Right kidney (tissue), 1 donor: Measurements from ENCODE around the gene ZC3H12D.

Experiments used
- DNase-seq: peaks from one replicate; pipeline ENCODE4 v3.0.0-alpha.2; 2016

ZC3H12D gene

GRCh38 chr6:149443411-149444181 is 41.2 kb downstream of the ZC3H12D start:
- no peak for DNase-seq

DNA sequence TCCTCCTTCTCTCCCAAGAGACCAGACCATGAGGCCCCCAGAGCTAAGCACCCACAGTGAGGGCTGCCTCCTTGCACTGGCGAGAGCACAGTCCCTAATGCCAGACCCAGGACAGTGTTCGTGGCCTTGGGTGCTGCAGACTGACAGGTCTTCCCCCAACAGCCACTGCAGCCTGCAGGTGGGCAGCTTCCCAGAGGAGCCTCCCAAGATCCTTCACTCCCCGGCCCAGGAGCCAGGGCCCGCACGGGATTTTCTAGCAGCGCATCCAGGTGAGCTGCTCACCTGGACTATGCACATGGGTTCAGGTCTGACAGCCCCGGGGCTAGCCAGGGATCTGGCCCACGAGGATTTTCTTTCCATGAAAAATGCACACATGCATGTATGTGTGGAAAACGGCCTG is 43.1 kb downstream of the ZC3H12D start:
- no peak for DNase-seq

GRCh38 chr6:149440735-149441671 is 43.8 kb downstream of the ZC3H12D start:
- no peak for DNase-seq

DNA sequence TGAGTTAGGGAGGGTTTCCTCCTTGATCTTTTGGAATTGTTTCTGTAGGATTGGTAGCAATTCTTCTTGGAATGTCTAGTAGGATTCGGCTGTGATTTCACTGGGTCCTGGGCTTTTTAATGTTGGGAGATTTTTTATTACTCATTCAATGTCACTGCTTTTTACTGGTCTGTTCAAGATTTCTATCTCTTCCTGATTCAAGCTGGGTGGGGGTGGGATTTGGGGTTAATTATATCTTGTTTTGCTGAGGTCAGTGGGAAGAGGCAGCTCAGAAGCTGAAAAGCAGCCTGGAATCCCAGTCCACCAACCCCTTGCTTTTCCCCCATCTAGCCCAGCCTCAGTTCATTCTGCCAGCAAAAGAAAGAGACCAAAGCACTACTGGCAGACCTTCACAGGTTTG is 45.2 kb downstream of the ZC3H12D start:
- no peak for DNase-seq

DNA sequence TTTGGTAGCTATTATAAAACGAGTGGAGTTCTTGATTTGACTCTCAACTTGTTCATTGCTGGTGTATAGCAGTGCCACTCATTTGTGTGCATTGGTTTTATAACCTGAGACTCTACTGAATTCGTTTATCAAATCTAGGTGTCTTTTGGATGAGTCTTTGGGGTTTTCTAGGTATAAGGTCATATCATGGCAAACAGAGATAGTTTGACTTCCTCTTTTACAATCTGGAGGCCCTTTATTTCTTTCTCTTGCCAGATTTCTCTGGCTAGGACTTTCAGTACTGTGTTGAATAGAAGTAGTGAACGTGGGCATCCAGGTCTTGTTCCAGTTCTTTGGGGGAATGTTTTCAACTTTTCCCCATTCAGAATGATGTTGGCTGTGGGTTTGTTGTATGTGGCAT is 46.0 kb downstream of the ZC3H12D start:
- DNase-seq: no peak

GRCh38 chr6:149437212-149437611 is 47.6 kb downstream of the ZC3H12D start:
- no peak for DNase-seq

- no peak for DNase-seq
Observed at GRCh38 chr6:149436647-149437046, 48.2 kb downstream of the ZC3H12D start.

DNA sequence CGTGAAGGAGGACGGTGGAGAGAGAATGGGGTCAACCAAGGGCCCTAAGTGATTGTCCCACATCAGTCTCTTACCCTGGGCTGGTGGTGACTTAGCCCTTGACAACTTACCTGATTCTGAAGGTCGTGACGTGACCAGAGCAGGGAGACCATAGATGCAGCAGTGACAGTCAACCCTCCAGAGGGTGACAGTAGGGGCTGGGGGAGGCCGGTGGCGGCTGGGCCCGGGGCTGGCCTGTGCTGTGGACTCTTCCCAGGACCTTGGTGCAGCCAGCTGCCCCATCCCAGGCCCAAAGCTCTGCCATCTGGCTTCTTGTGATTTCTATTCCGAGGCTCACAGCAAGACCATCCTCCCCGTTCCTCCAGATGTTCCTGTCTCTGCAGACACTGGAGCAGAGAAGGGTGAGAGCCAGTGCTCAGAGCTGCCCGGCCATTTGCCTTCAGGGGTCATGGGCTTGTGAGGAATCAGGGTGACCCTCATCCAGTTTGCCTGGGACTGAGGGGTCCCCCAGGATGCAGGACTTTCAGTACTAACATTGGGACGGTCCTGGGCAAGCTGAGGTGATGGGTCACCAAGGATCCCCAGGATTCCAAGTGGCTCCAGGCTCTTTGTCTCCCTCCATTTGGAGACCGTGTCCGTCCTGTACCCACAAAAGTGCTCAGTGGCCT is 48.8 kb downstream of the ZC3H12D start:
- DNase-seq: no peak

DNA sequence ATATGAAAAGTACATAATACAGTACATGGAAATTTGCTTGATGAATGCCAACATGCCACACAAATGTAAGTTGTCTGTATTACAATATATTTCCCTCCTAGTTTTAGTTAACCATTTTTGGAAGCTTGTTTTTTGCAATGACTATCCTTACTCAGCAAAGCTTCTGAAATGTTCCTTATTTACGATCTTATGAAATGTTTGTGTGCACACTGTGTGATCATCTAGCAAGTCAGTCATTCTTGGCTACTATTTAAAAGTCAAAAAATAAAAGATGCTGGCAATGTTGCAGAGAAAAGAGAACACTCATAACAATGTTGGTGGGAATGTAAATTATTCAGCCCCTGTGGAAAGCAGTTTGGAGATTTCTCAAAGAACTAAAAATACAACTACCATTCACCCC is 50.9 kb downstream of the ZC3H12D start:
- DNase-seq: no peak

GRCh38 chr6:149433405-149433804 is 51.4 kb downstream of the ZC3H12D start:
- no peak for DNase-seq

- peak; percentile 78 for DNase-seq
Observed at GRCh38 chr6:149431905-149432775, 52.7 kb downstream of the ZC3H12D start.

GRCh38 chr6:149429427-149430360 is 55.1 kb downstream of the ZC3H12D start:
- no peak for DNase-seq

GRCh38 chr6:149428606-149429005 is 56.2 kb downstream of the ZC3H12D start:
- no peak for DNase-seq

DNA sequence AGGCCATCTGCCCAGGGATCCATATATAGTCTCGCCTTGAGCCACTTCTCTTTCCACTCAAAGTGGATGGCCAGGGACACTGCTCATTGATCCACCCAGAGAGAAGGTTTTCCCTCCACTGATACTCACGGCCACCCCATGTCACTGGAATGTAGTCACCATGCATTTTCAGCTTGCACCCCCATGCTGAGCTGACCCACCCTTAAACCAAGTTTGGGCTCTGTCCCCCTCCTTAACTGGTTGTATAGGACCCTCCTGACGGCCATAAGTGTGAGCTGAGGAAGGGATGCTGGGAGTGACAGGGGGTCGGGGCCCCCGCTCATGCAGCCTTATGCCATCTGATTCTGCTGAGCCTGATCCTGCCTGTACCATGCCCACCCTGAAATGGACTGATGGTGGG is 59.1 kb downstream of the ZC3H12D start:
- DNase-seq: no peak

DNA sequence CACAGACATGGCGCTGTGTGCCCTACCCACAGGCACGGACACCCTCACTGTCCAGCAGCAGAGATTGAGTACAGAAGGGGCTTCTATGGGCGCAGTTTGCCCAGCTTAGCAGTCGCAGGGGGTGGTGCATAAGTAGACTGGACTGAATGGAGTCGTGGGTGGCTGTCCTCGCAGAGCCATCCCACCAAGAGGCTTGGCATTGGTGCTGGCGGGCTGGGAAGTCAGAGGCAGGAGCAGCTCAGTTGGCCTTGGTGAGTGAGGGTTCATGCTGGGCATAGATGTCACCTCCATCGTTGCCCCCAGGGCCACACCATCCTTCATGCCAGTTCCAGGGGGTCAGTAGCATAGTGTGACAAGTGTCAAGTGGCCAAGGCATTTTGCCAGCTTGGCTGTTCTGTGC is 59.6 kb downstream of the ZC3H12D start:
- DNase-seq: no peak

GRCh38 chr6:149423964-149424440 is 60.8 kb downstream of the ZC3H12D start:
- DNase-seq: peak; percentile 16

GRCh38 chr6:149422581-149422980 is 62.2 kb downstream of the ZC3H12D start:
- no peak for DNase-seq

- no peak for DNase-seq
Observed at GRCh38 chr6:149421132-149421531, 63.7 kb downstream of the ZC3H12D start.

DNA sequence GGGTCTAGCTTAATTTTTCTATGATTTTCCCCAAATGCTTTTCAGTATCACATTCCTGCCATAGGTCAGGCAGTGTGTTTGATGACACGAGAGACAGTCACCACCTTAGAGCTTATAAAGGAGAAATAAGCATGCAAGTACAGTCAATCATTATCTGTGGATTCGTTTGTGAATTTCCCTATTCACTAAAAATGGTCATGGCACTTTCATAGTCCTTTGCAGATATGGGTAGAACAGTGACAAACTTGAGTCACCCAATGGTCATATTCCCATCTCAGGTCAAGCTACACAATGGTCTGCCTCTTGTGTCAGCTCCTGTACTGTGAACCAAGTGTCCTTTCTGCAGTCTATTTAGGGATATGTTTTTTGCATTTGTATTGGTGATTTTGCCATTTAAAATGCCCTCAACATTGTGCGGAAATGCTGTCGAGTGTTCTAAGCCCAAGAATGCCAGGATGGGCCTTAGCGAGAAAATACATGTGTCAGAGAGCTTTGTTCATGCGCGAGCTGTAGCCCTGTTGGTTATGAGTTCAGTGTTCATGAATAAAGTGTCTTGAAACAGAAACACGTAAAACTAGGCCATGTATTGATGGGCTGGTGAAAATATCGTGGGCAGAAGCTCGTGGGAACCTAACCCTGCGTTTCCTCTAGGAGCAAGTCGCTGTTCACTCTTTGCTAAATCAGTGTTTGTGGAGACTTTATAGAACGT is 65.0 kb downstream of the ZC3H12D start:
- no peak for DNase-seq

GRCh38 chr6:149414821-149415220 is 70.0 kb downstream of the ZC3H12D start:
- DNase-seq: no peak
